HG03457 (cell line): Measurements from ENCODE around the gene WSB1.
"Not testable (repeated sequence)": the region's sequence is repeated elsewhere in the genome, so short reads cannot be mapped to it uniquely, and the experiment has no call there.

Experiments used
- ATAC-seq: cut with Tn5 transposase; IDR thresholded peaks from one replicate; pipeline ENCODE4 v1.9.1; 2021; ENCODE audit warnings: moderate number of reproducible peaks; ENCODE audit not compliant: unreplicated experiment

The WSB1 gene

GRCh38 chr17:27279132-27279531 is 14.8 kb upstream of the WSB1 start:
- ATAC-seq: not testable (repeated sequence)

- ATAC-seq: no peak
These were observed 13.4 kb upstream of the WSB1 start for GRCh38 chr17:27280527-27280926.

- no peak for ATAC-seq
These were observed 12.5 kb upstream of the WSB1 start for GRCh38 chr17:27281438-27281837.

- ATAC-seq: no peak
These were observed 11.8 kb upstream of the WSB1 start for GRCh38 chr17:27282054-27282551.

- ATAC-seq: no peak
These were observed 10.9 kb upstream of the WSB1 start for GRCh38 chr17:27283060-27283459.

- no peak for ATAC-seq
These were observed 10.2 kb upstream of the WSB1 start for GRCh38 chr17:27283751-27284150.

- no peak for ATAC-seq
These were observed 9.0 kb upstream of the WSB1 start for GRCh38 chr17:27284811-27285415.

GRCh38 chr17:27285516-27285915 is 8.4 kb upstream of the WSB1 start:
- ATAC-seq: no peak

GRCh38 chr17:27288183-27288582 is 5.7 kb upstream of the WSB1 start:
- ATAC-seq: no peak

- ATAC-seq: no peak
These were observed 4.1 kb upstream of the WSB1 start for GRCh38 chr17:27289856-27290255.

GRCh38 chr17:27290916-27291598 is 2.9 kb upstream of the WSB1 start:
- ATAC-seq: no peak

- ATAC-seq: no peak
These were observed 486 bp upstream of the WSB1 start for GRCh38 chr17:27293359-27293897.

- peak; percentile 46 for ATAC-seq
These were observed 1.0 kb downstream of the WSB1 start for GRCh38 chr17:27294689-27295630.

GRCh38 chr17:27295945-27296344 is 2.0 kb downstream of the WSB1 start:
- no peak for ATAC-seq

GRCh38 chr17:27296428-27296979 is 2.6 kb downstream of the WSB1 start:
- no peak for ATAC-seq

GRCh38 chr17:27299384-27300049 is 5.6 kb downstream of the WSB1 start:
- no peak for ATAC-seq

GRCh38 chr17:27303734-27304133 is 9.8 kb downstream of the WSB1 start:
- no peak for ATAC-seq

GRCh38 chr17:27306276-27306835 is 12.4 kb downstream of the WSB1 start:
- ATAC-seq: no peak

- no peak for ATAC-seq
These were observed 16.7 kb downstream of the WSB1 start for GRCh38 chr17:27310565-27311110.

GRCh38 chr17:27313301-27313700 is 19.4 kb downstream of the WSB1 start:
- ATAC-seq: no peak
